NCI-H510A treated with DMSO at 0.1 percent for 48 hours (cell line): Measurements from ENCODE around the gene DIO1.
A peak's percentile ranks its signal among the peaks of the same experiment; 100 is the strongest.

Source experiments
- DNase-seq: peaks from one replicate; lab custom pipeline; 2025; lab: John Stamatoyannopoulos, UW

Gene DIO1

GRCh38 chr1:53942127-53942957, 48.4 kb downstream of the DIO1 start:
- no peak for DNase-seq

- no peak for DNase-seq
Measured at GRCh38 chr1:53943090-53943489, 49.1 kb downstream of the DIO1 start.

- DNase-seq: no peak
Measured at GRCh38 chr1:53943490-53944043, 49.6 kb downstream of the DIO1 start.

- DNase-seq: no peak
Measured at GRCh38 chr1:53944469-53945182, 50.6 kb downstream of the DIO1 start.

GRCh38 chr1:53945183-53945432, 51.1 kb downstream of the DIO1 start:
- DNase-seq: peak; percentile 45

- DNase-seq: peak; percentile 89
Measured at GRCh38 chr1:53945433-53946251, 51.7 kb downstream of the DIO1 start, which contains the start of gene IFT25. Gene IFT25 (minus strand): TSS chr1:53945699. CDS start chr1:53940082, 5,617 bp downstream.

GRCh38 chr1:53946252-53947171, 52.5 kb downstream of the DIO1 start, which contains the start of gene LRRC42:
Gene LRRC42 (plus strand): TSS chr1:53946350. CDS start chr1:53952000, 5,650 bp downstream.
- no peak for DNase-seq

GRCh38 chr1:53947172-53947907, 53.4 kb downstream of the DIO1 start:
- no peak for DNase-seq

- DNase-seq: no peak
Measured at GRCh38 chr1:53948291-53948690, 54.3 kb downstream of the DIO1 start.

- peak; percentile 68 for DNase-seq
Measured at GRCh38 chr1:53949023-53949990, 55.3 kb downstream of the DIO1 start.

GRCh38 chr1:53951697-53952096, 57.7 kb downstream of the DIO1 start:
- no peak for DNase-seq

GRCh38 chr1:53954128-53954527, 60.1 kb downstream of the DIO1 start:
- no peak for DNase-seq

GRCh38 chr1:53956308-53957168, 62.6 kb downstream of the DIO1 start:
- DNase-seq: peak; percentile 84

GRCh38 chr1:53957194-53957818, 63.3 kb downstream of the DIO1 start:
- peak; percentile 68 for DNase-seq

- peak; percentile 33 for DNase-seq
Measured at GRCh38 chr1:53959664-53960250, 65.8 kb downstream of the DIO1 start.
